Karpas-422 (cell line): ENCODE results near the gene SYNGR2. TPM values are rescaled to one million over a fixed set of nuclear protein-coding genes. Genes with fewer than 3 reads are reported as not detected.
"Not testable (repeated sequence)": the region's sequence is repeated elsewhere in the genome, so short reads cannot be mapped to it uniquely, and the experiment has no call there.

ENCODE experiments used
- DNase-seq: peaks from one replicate; pipeline ENCODE4 v3.0.0-alpha.2; 2015
- H2AFZ ChIP-seq: fragments of 200-600 bp; sonication (generic); 2 replicates; pipeline ENCODE4 v1.6.1; 2014; ENCODE audit warnings: antibody characterized with exemption, low read length, mixed read lengths
- H3K27ac ChIP-seq: fragments of 200-600 bp; sonication (generic); 2 replicates; pipeline ENCODE4 v1.5.1; 2014; ENCODE audit warnings: mild to moderate bottlenecking, low read length, moderate library complexity
- H3K27me3 ChIP-seq: fragments of 200-600 bp; sonication (generic); 2 replicates; pipeline ENCODE4 v1.6.1; 2014; ENCODE audit warnings: low read length, mixed read lengths
- H3K36me3 ChIP-seq: fragments of 200-600 bp; sonication (generic); 2 replicates; pipeline ENCODE4 v1.6.1; 2014; ENCODE audit warnings: low read length, mixed read lengths; ENCODE audit not compliant: insufficient read depth
- H3K4me1 ChIP-seq: fragments of 200-600 bp; sonication (generic); 2 replicates; pipeline ENCODE4 v1.6.1; 2014; ENCODE audit warnings: mild to moderate bottlenecking, low read length, mixed read lengths
- H3K4me2 ChIP-seq: fragments of 200-600 bp; sonication (generic); 2 replicates; pipeline ENCODE4 v1.6.1; 2014; ENCODE audit warnings: low read length, low read depth, mild to moderate bottlenecking; ENCODE audit not compliant: poor library complexity, severe bottlenecking
- H3K4me3 ChIP-seq: fragments of 200-600 bp; sonication (generic); 2 replicates; pipeline ENCODE4 v1.5.1; 2014; ENCODE audit warnings: mild to moderate bottlenecking, antibody characterized with exemption, low read length, mixed read lengths
- H3K79me2 ChIP-seq: fragments of 200-600 bp; sonication (generic); 2 replicates; pipeline ENCODE4 v1.6.1; 2014; ENCODE audit warnings: mild to moderate bottlenecking, low read length, mixed read lengths
- H3K9ac ChIP-seq: fragments of 200-600 bp; sonication (generic); 2 replicates; pipeline ENCODE4 v1.6.0; 2014; ENCODE audit warnings: low read length
- H3K9me2 ChIP-seq: fragments of 200-600 bp; sonication (generic), shearing (Covaris generic); replicated peaks from 2 replicates; pipeline ENCODE4 v1.6.0; 2014; ENCODE audit warnings: mild to moderate bottlenecking, low read length, moderate library complexity; ENCODE audit not compliant: insufficient read depth
- H3K9me3 ChIP-seq: fragments of 300-700, 200-600 bp; sonication (generic); 2 replicates; pipeline ENCODE4 v1.6.1; 2014; ENCODE audit warnings: low read length, mixed read lengths
- H4K20me1 ChIP-seq: fragments of 200-600 bp; sonication (generic); 2 replicates; pipeline ENCODE4 v1.6.1; 2014; ENCODE audit warnings: mild to moderate bottlenecking, antibody characterized with exemption, low read length, low read depth; ENCODE audit not compliant: insufficient read depth
- total RNA-seq: library from RNA; depleted of rRNA; stranded (reverse); fragments of >200 nt; shearing (Covaris generic); gene quantifications from 2 replicates; pipeline ENCODE4 v1.2.3, GENCODE V29; 2014; ENCODE audit warnings: low replicate concordance

Gene SYNGR2
- total RNA-seq, 1 experiment from 2014 or later: 31.9 TPM

DNA sequence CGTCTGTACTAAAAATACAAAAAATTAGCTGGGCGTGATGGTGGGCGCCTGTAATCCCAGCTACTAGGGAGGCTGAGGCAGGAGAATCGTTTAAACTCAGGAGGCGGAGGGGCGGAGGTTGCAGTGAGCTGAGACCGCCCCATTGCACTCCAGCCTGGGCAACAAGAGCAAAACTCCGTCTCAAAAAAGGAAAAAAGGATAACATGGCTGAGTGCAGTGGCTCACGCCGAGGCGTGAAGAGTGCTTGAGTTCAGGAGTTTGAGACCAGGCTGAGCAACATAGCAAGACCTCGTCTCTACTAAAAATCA lies 28.6 kb upstream of the SYNGR2 start:
- not testable (repeated sequence) for DNase-seq, H3K9me2 ChIP-seq, H3K27me3 ChIP-seq, H3K9ac ChIP-seq, H3K79me2 ChIP-seq, H3K27ac ChIP-seq, H3K4me3 ChIP-seq, H3K4me2 ChIP-seq, H3K9me3 ChIP-seq, H2AFZ ChIP-seq
- H3K4me1 ChIP-seq: peaks cover 20% of the 10 kb centered on the region
- H3K36me3 ChIP-seq: peaks cover 20% of the 10 kb centered on the region
- H4K20me1 ChIP-seq: peaks cover 15% of the 10 kb centered on the region

DNA sequence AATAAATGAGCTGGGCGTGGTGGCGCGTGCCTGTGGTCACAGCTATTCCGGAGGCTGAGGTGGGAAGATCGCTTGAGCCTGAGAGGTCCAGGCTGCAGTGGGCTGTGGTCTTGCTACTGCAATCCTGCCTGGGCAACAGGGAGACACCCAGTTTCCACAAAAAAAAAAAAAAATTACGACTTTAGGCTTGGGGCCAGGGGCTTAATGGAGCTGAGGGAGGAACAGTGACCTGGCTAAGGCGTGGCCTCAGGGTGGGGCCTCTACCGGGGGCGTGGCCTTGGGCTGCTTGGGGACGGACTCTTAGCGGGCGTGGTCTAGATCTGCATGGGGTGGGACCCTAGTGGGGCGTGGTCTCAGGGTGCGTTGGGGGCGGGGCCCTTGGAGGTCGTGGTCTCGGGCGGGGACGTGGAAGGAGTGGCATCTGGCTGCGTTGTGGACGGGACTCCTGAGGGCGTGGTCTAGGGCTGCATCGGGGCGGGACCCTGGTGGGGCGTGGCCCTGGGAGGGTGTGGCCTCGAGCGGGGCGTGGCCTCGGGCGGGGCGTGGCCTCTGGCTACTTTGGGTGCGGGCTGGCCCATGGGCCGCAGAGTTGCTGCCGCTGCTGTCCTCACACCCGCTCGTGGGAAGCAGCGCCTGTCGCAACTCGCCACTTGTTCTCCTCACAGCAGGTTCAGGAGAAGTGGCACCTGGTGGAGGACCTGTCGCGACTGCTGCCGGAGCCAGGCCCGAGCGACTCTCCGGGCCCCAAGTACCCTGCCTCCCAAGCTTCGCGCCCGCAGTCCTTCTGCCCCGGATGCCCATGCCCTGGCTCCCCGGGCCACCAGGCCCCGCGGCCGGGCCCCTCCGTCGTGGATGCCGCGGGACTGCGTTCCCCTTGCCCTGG lies 28.0 kb upstream of the SYNGR2 start:
- H3K4me3 ChIP-seq: no peak overlapping the region
- H3K4me2 ChIP-seq: no peak overlapping the region
- no peaks in the 10 kb centered on the region for H3K27me3 ChIP-seq
- DNase-seq: peak; percentile 100
- H3K36me3 ChIP-seq: peaks cover 14% of the 10 kb centered on the region
- no peaks in the 10 kb centered on the region for H3K9me2 ChIP-seq
- H3K9ac ChIP-seq: no peak overlapping the region
- H3K79me2 ChIP-seq: no peaks in the 10 kb centered on the region
- H4K20me1 ChIP-seq: peaks cover 15% of the 10 kb centered on the region
- no peak overlapping the region for H2AFZ ChIP-seq
- peaks cover 20% of the 10 kb centered on the region for H3K4me1 ChIP-seq
- H3K27ac ChIP-seq: no peak overlapping the region
- H3K9me3 ChIP-seq: no peaks in the 10 kb centered on the region

GRCh38 chr17:78141437-78142118 lies 26.8 kb upstream of the SYNGR2 start:
- peaks cover 9% of the 10 kb centered on the region for H3K36me3 ChIP-seq
- no peaks in the 10 kb centered on the region for H3K9me2 ChIP-seq
- no peak overlapping the region for H3K9ac ChIP-seq
- no peaks in the 10 kb centered on the region for H3K9me3 ChIP-seq
- no peak overlapping the region for H2AFZ ChIP-seq
- peaks cover 15% of the 10 kb centered on the region for H4K20me1 ChIP-seq
- no peak overlapping the region for H3K4me2 ChIP-seq
- no peaks in the 10 kb centered on the region for H3K79me2 ChIP-seq
- no peak for DNase-seq
- H3K27ac ChIP-seq: no peak overlapping the region
- H3K4me1 ChIP-seq: peaks cover 13% of the 10 kb centered on the region
- H3K27me3 ChIP-seq: no peaks in the 10 kb centered on the region
- no peak overlapping the region for H3K4me3 ChIP-seq

DNA sequence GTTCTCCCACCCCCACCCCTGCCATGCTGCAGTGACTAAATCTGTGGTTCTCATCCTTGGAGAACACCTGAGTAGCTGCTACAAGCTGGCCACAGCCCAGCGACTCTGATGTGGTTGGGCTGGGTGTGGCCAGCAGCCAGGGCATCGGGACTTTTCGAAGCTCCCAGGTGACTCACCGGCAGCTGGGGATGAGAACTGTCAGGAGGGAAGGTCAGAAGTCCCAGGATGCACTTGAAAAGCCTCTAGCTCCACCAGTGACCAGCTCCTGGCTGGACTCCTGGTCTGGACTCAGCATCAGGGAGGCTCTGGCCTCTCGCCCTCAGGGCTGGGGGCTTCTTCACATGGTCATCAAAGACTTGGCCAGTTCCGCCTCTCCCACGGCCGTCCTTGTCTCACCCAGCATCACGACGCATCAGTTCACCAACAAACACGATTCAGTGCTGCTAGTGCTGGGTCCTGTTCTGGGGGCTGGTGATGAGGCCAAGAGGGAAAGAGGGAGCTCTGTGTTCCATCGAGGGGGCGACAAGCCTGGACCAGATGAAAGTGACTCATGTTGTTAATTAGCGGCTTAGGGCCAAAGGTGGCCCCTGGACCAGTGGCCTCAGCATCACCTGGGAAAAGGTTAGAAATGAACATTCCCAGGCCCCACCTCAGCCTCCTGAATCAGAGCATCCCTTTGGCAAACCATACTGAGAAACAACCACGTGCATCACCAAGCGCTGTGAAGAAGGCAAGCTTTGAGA lies 26.1 kb upstream of the SYNGR2 start:
- Histone ChIP-seq H2AFZ (no peak overlapping the region), H3K27ac (no peak overlapping the region), H3K9ac (no peak overlapping the region)

GRCh38 chr17:78143214-78144146 lies 24.9 kb upstream of the SYNGR2 start:
- Histone ChIP-seq H3K27ac (no peak overlapping the region), H4K20me1 (peaks cover 15% of the 10 kb centered on the region), H3K27me3 (no peaks in the 10 kb centered on the region; the same call in 1 of the 2 replicates), H3K79me2 (no peaks in the 10 kb centered on the region), H3K4me1 (peaks cover 18% of the 10 kb centered on the region), H3K9me2 (no peaks in the 10 kb centered on the region), H3K9me3 (no peaks in the 10 kb centered on the region), H3K4me3 (no peak overlapping the region), H2AFZ (no peak overlapping the region), H3K9ac (no peak overlapping the region), H3K36me3 (peaks cover 9% of the 10 kb centered on the region), H3K4me2 (no peak overlapping the region)
- DNase-seq: no peak

More for the DNA sequence above, 26.1 kb upstream of the SYNGR2 start:
- Histone ChIP-seq H4K20me1 (peaks cover 15% of the 10 kb centered on the region), H3K4me3 (no peak overlapping the region), H3K9me3 (no peaks in the 10 kb centered on the region), H3K27me3 (no peaks in the 10 kb centered on the region), H3K36me3 (peaks cover 9% of the 10 kb centered on the region), H3K79me2 (no peaks in the 10 kb centered on the region), H3K4me1 (peaks cover 13% of the 10 kb centered on the region), H3K4me2 (no peak overlapping the region), H3K9me2 (no peaks in the 10 kb centered on the region)
- no peak for DNase-seq

GRCh38 chr17:78144147-78144719 lies 24.1 kb upstream of the SYNGR2 start:
- Histone ChIP-seq H4K20me1 (peaks cover 15% of the 10 kb centered on the region), H3K9ac (no peak overlapping the region), H2AFZ (no peak overlapping the region), H3K27ac (no peak overlapping the region), H3K9me3 (no peaks in the 10 kb centered on the region), H3K27me3 (no peaks in the 10 kb centered on the region; the same call in 1 of the 2 replicates), H3K79me2 (no peaks in the 10 kb centered on the region), H3K4me2 (no peak overlapping the region), H3K36me3 (peaks cover 9% of the 10 kb centered on the region), H3K9me2 (no peaks in the 10 kb centered on the region), H3K4me3 (no peak overlapping the region), H3K4me1 (peaks cover 20% of the 10 kb centered on the region)
- DNase-seq: peak; percentile 64

DNA sequence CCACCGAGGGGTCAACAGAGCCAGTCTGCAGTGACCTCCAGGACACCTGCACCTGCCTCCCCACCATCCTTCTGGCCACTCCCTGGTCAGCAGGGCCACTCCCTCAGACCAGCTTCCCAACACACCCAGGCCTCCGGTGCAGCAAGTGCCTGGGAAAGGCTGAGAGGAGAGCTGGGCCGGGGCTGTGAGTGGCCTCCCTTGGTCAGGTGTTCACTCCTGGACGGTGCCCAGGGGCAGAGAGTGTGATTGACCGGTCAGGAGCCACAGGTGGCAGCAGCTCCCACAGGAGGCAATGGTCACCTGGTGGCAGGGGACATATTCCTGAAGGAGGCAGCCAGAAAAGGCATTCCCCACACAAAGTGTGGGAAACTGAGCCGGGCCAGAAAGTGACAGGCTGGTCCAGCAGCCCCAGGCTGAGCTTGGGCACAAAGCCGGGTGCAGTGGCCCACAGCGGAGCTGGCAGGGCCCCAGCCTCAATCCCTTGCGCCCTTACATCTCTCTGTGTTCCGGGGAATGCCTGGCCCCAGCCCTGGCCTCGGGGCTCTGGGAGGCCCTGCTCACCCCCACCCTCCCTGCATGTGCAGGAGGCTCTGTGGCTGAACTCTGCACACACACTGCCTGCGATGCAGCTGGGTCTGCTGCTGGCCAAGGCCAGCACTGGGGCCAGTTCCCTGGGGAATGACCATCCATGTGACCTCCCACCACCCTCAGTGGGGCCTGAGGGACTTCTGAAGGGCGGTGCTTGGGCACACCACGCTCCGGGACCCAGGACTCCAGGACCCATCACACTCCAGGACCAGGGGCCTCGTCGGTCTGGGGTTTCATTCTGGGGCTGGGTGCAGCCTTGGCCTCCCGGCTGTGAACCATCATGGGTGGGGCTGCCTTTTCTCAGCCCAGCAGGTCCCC lies 23.4 kb upstream of the SYNGR2 start:
- Histone ChIP-seq H3K36me3 (peaks cover 9% of the 10 kb centered on the region), H4K20me1 (peaks cover 15% of the 10 kb centered on the region), H3K27ac (no peak overlapping the region), H3K27me3 (no peaks in the 10 kb centered on the region; the same call in 1 of the 2 replicates), H3K9me2 (no peaks in the 10 kb centered on the region), H2AFZ (no peak overlapping the region), H3K9ac (no peak overlapping the region), H3K4me2 (no peak overlapping the region), H3K79me2 (no peaks in the 10 kb centered on the region), H3K4me1 (peaks cover 20% of the 10 kb centered on the region), H3K9me3 (no peaks in the 10 kb centered on the region), H3K4me3 (no peak overlapping the region)
- DNase-seq: no peak
